OCI-LY7 (cell line): ENCODE measurements around the gene OR10J4.

Experiments
- EZH2phosphoT487 ChIP-seq: fragments of 200-600 bp; sonication (generic); IDR thresholded peaks from 2 replicates; pipeline ENCODE4 v1.6.1; 2018; ENCODE audit warnings: low read depth, borderline replicate concordance, mild to moderate bottlenecking, mixed run types, antibody characterized with exemption, low read length, moderate library complexity, mixed read lengths
- TF ChIP-seq, protein P1 (sequence below): fragments of 200-600 bp; sonication (generic); conservative IDR thresholded peaks from 2 replicates; pipeline ENCODE4 v1.5.1; 2014; ENCODE audit warnings: mild to moderate bottlenecking, antibody characterized with exemption, low read length, moderate library complexity, mixed read lengths

DNA sequence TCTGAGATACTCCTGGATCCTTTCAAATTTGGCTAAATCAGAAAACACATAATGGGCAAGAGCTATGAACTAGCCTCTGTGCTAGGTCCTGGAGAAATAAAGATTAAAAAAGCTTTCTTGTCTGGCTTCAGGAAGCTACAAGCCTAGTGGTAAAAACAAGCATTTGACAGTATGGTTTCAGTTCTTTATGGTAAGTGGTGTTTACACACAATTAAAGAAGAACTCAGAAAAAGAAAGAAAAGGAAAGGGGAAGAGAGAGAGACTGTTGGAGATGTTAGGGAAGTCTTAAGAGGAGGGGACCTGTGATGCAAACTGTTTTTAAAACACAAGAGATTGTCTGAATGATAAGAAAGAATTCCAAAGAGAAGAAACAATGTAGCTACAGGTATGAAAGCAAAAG is 9.4 kb downstream of the OR10J4 start:
- TF ChIP-seq, protein P1, sequence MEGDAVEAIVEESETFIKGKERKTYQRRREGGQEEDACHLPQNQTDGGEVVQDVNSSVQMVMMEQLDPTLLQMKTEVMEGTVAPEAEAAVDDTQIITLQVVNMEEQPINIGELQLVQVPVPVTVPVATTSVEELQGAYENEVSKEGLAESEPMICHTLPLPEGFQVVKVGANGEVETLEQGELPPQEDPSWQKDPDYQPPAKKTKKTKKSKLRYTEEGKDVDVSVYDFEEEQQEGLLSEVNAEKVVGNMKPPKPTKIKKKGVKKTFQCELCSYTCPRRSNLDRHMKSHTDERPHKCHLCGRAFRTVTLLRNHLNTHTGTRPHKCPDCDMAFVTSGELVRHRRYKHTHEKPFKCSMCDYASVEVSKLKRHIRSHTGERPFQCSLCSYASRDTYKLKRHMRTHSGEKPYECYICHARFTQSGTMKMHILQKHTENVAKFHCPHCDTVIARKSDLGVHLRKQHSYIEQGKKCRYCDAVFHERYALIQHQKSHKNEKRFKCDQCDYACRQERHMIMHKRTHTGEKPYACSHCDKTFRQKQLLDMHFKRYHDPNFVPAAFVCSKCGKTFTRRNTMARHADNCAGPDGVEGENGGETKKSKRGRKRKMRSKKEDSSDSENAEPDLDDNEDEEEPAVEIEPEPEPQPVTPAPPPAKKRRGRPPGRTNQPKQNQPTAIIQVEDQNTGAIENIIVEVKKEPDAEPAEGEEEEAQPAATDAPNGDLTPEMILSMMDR: no peak
- no peak for TF ChIP-seq EZH2phosphoT487
